Smooth muscle cell (in vitro differentiated cells): ENCODE results near the gene GOLGB1. TPM values are rescaled to one million over a fixed set of nuclear protein-coding genes. Genes with fewer than 3 reads are reported as not detected.
"Not testable (repeated sequence)": the region's sequence is repeated elsewhere in the genome, so short reads cannot be mapped to it uniquely, and the experiment has no call there.

Source experiments
- DNase-seq: peaks from one replicate; lab custom pipeline; 2025; ENCODE audit not compliant: unreplicated experiment; lab: John Stamatoyannopoulos, UW
- H2AFZ ChIP-seq: fragments of 200-600 bp; sonication (generic); 2 replicates; pipeline ENCODE4 v1.6.0; 2016; ENCODE audit warnings: antibody characterized with exemption, low read depth, mild to moderate bottlenecking
- H3F3A ChIP-seq: fragments of 200-600 bp; sonication (generic); 2 replicates; pipeline ENCODE4 v1.6.0; 2017; ENCODE audit warnings: antibody characterized with exemption, low read depth
- H3K27ac ChIP-seq: fragments of 200-600 bp; sonication (generic); 2 replicates; pipeline ENCODE4 v1.5.1; 2016; ENCODE audit warnings: low read depth, mild to moderate bottlenecking
- H3K27me3 ChIP-seq: fragments of 200-600 bp; sonication (generic); 2 replicates; pipeline ENCODE4 v1.6.1; 2016; ENCODE audit warnings: low read depth, mild to moderate bottlenecking
- H3K36me3 ChIP-seq: fragments of 200-600 bp; sonication (generic); 2 replicates; pipeline ENCODE4 v1.5.1; 2016; ENCODE audit warnings: low read depth
- H3K4me1 ChIP-seq: fragments of 200-600 bp; sonication (generic); 2 replicates; pipeline ENCODE4 v1.5.1; 2016; ENCODE audit warnings: low read depth
- H3K4me2 ChIP-seq: fragments of 200-600 bp; sonication (generic); 2 replicates; pipeline ENCODE4 v1.6.0; 2016; ENCODE audit warnings: mild to moderate bottlenecking
- H3K4me3 ChIP-seq: fragments of 200-600 bp; sonication (generic); 2 replicates; pipeline ENCODE4 v1.5.1; 2016; ENCODE audit warnings: mild to moderate bottlenecking
- H3K79me2 ChIP-seq: fragments of 200-600 bp; sonication (generic); 2 replicates; pipeline ENCODE4 v1.6.0; 2016; ENCODE audit warnings: low read depth, mild to moderate bottlenecking
- H3K9ac ChIP-seq: fragments of 200-600 bp; sonication (generic); 2 replicates; pipeline ENCODE4 v1.6.0; 2016; ENCODE audit warnings: low read depth
- H3K9me3 ChIP-seq: fragments of 200-600 bp; sonication (generic); replicated peaks from 2 replicates; pipeline ENCODE4 v1.5.1; 2016; ENCODE audit warnings: low read depth
- H4K20me1 ChIP-seq: fragments of 200-600 bp; sonication (generic); 2 replicates; pipeline ENCODE4 v1.6.0; 2016; ENCODE audit warnings: low read depth
- WGBS: methylation state at CpG from one replicate; pipeline ENCODE4 v1.1.7; 2016; ENCODE audit warnings: low lambda C conversion rate; 5-methylcytosine and 5-hydroxymethylcytosine counted together
- polyA plus RNA-seq: library from polyadenylated mRNA; unstranded; fragments of >200 nt; fragmentation: Nextera tagmentation; extraction: Ambion mirVana; gene quantifications from 2 replicates; pipeline ENCODE4 v1.2.1, GENCODE V29; 2016
- total RNA-seq: library from RNA; depleted of rRNA; stranded (reverse); fragments of >200 nt; gene quantifications from 2 replicates; pipeline ENCODE4 v1.2.3, GENCODE V29; 2014
- TF ChIP-seq, protein P1 (sequence below): fragments of 200-600 bp; sonication (generic); IDR thresholded peaks from 2 replicates; pipeline ENCODE4 v1.5.1; 2017; ENCODE audit warnings: borderline replicate concordance, mild to moderate bottlenecking, antibody characterized with exemption; ENCODE audit not compliant: insufficient read depth, poor library complexity, severe bottlenecking

The GOLGB1 gene
- total and polyA plus RNA-seq, 2 experiments from 2014 or later = 41.9 to 68.5 TPM

DNA sequence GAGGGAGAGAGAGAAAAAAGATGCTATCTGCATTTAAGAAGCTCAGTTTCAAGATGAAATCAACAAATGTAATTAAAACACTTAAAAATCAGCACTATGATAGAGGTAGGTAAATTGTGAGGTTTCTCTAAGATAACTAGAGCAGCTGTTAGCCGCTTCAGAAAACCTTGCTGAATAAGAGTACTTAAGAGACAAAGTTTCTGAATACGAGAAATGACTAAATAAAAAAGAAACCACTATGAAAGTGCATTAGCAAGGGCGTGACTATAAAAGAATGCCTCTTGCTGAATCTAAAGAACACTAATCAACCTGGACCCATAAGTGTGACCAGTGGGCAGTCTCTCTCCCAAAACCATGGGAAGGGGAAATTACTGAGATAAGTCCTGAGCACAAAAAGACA lies 43.5 kb upstream of the GOLGB1 start:
- no peak for DNase-seq
- TF ChIP-seq, protein P1, sequence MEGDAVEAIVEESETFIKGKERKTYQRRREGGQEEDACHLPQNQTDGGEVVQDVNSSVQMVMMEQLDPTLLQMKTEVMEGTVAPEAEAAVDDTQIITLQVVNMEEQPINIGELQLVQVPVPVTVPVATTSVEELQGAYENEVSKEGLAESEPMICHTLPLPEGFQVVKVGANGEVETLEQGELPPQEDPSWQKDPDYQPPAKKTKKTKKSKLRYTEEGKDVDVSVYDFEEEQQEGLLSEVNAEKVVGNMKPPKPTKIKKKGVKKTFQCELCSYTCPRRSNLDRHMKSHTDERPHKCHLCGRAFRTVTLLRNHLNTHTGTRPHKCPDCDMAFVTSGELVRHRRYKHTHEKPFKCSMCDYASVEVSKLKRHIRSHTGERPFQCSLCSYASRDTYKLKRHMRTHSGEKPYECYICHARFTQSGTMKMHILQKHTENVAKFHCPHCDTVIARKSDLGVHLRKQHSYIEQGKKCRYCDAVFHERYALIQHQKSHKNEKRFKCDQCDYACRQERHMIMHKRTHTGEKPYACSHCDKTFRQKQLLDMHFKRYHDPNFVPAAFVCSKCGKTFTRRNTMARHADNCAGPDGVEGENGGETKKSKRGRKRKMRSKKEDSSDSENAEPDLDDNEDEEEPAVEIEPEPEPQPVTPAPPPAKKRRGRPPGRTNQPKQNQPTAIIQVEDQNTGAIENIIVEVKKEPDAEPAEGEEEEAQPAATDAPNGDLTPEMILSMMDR = no peak
- Histone ChIP-seq H3K9ac (no peak overlapping the region), H3K9me3 (no peaks in the 10 kb centered on the region), H3K36me3 (peaks cover 9% of the 10 kb centered on the region), H3K27me3 (no peaks in the 10 kb centered on the region), H3K4me1 (no peaks in the 10 kb centered on the region), H3K27ac (no peak overlapping the region), H3K4me3 (no peak overlapping the region), H3F3A (no peaks in the 10 kb centered on the region), H4K20me1 (no peaks in the 10 kb centered on the region), H3K4me2 (no peak overlapping the region), H3K79me2 (no peaks in the 10 kb centered on the region), H2AFZ (no peak overlapping the region)
- WGBS = 95% methylated on average over 3 of the region's 3 CpGs

GRCh38 chr3:121786485-121786884 lies 36.9 kb upstream of the GOLGB1 start:
- no peaks in the 10 kb centered on the region for H4K20me1 ChIP-seq
- WGBS = 94% methylated on average over 2 of the region's 2 CpGs
- H3K4me2 ChIP-seq = no peak overlapping the region
- H3K27ac ChIP-seq = no peak overlapping the region
- no peaks in the 10 kb centered on the region for H3K9me3 ChIP-seq
- no peak overlapping the region for H3K4me3 ChIP-seq
- H3F3A ChIP-seq = no peaks in the 10 kb centered on the region
- no peaks in the 10 kb centered on the region for H3K79me2 ChIP-seq
- no peak overlapping the region for H3K9ac ChIP-seq
- DNase-seq = no peak
- H3K36me3 ChIP-seq = peaks cover 10% of the 10 kb centered on the region
- H3K4me1 ChIP-seq = no peaks in the 10 kb centered on the region
- TF ChIP-seq, protein P1 = no peak
- no peak overlapping the region for H2AFZ ChIP-seq
- no peaks in the 10 kb centered on the region for H3K27me3 ChIP-seq

- not testable (repeated sequence) for H3K4me1 ChIP-seq, H2AFZ ChIP-seq, H3K4me3 ChIP-seq, H3K27me3 ChIP-seq, H3K9me3 ChIP-seq, H3K27ac ChIP-seq, H3K79me2 ChIP-seq, DNase-seq, H4K20me1 ChIP-seq, H3K9ac ChIP-seq, H3K4me2 ChIP-seq, H3F3A ChIP-seq
- peaks cover 21% of the 10 kb centered on the region for H3K36me3 ChIP-seq
- 88% methylated on average over 8 of the region's 8 CpGs for WGBS
These were observed 33.2 kb upstream of the GOLGB1 start for GRCh38 chr3:121782784-121783183.

- H3K79me2 ChIP-seq = no peaks in the 10 kb centered on the region
- H2AFZ ChIP-seq = no peak overlapping the region
- H3K4me2 ChIP-seq = no peak overlapping the region
- no peaks in the 10 kb centered on the region for H3K27me3 ChIP-seq
- TF ChIP-seq, protein P1 = no peak
- H3K4me3 ChIP-seq = no peak overlapping the region
- peaks cover 17% of the 10 kb centered on the region for H3K36me3 ChIP-seq
- no peaks in the 10 kb centered on the region for H4K20me1 ChIP-seq
- no peaks in the 10 kb centered on the region for H3F3A ChIP-seq
- no peak for DNase-seq
- WGBS = 98% methylated on average over 7 of the region's 7 CpGs
- H3K4me1 ChIP-seq = no peaks in the 10 kb centered on the region
- no peak overlapping the region for H3K27ac ChIP-seq
- no peak overlapping the region for H3K9ac ChIP-seq
- no peaks in the 10 kb centered on the region for H3K9me3 ChIP-seq
These were observed 32.1 kb upstream of the GOLGB1 start for GRCh38 chr3:121781611-121782010.

DNA sequence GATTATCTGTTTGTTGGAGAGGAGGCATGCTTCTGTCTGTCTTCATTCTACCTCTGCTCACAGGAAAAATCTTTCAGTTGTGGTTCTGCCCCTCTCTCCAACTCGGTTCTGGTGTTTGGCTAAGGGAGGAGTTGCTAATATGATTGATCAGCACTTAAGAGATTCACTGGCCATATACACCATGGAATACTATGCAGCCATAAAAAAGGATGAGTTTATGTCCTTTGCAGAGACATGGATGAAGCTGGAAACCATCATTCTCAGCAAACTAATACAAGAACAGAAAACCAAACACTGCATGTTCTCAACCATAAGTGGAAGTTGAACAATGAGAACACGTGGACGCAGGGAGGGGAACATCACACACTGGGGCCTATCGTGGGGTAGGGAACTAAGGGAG lies 25.6 kb upstream of the GOLGB1 start:
- not testable (repeated sequence) for H3K9me3 ChIP-seq, H3K9ac ChIP-seq, H3K27me3 ChIP-seq, H3K79me2 ChIP-seq, H4K20me1 ChIP-seq, DNase-seq, H3K4me2 ChIP-seq, H3K4me3 ChIP-seq, H3K4me1 ChIP-seq, H3F3A ChIP-seq, H3K27ac ChIP-seq, H2AFZ ChIP-seq
- 97% methylated on average over 4 of the region's 4 CpGs for WGBS
- H3K36me3 ChIP-seq = peaks cover 17% of the 10 kb centered on the region
